HepG2 (cell line): ENCODE results near the gene CIB2. TPM values are rescaled to one million over a fixed set of nuclear protein-coding genes. Genes with fewer than 3 reads are reported as not detected.
A peak's percentile ranks its signal among the peaks of the same experiment; 100 is the strongest.

Experiments
- ATAC-seq: fragments of 200-7000 bp; cut with Tn5 transposase; 3 replicates; pipeline ENCODE4 v1.9.1; 2020; ENCODE audit warnings: mild to moderate bottlenecking, moderate library complexity
- BruUV-seq: library from RNA; stranded (reverse); fragments of 400-500 nt; replicated peaks from 2 replicates; lab custom pipeline; 2021; lab: Mats Ljungman, UMichigan
- CTCF ChIA-PET: fragments of 300-600 bp; formaldehyde crosslinking; extraction: SDS; loops from one replicate; lab custom pipeline; 2021; ENCODE audit warnings: low total read pairs, inconsistent platforms, low intra/inter-chr PET ratio; lab: Yijun Ruan, JAX
- POLR2A ChIA-PET: fragments of 350-600 bp; sonication (Branson Sonifier 250); formaldehyde crosslinking; loops from one replicate; lab custom pipeline; 2020; ENCODE audit warnings: antibody characterized with exemption, inconsistent platforms; lab: Yijun Ruan, JAX
- DNase-seq: peaks from one replicate; pipeline ENCODE4 v3.0.0-alpha.2; 2015; ENCODE audit warnings: low spot score
- FAIRE-seq: peaks from 3 replicates; lab custom pipeline; 2011; peaks lifted over from hg19 to GRCh38; lab: Jason Lieb, UNC
- H2AFZ ChIP-seq: one replicate; pipeline ENCODE4 v1.6.1; 2011; ENCODE audit warnings: low read length, inconsistent platforms
- H3K27ac ChIP-seq: fragments of 300-600 bp; 3 replicates; pipeline ENCODE4 v1.8.0; 2011; ENCODE audit warnings: mixed run types, mild to moderate bottlenecking, mixed read lengths, low read length, inconsistent platforms; ENCODE audit not compliant: insufficient read depth; ENCODE audit errors: extremely low read length
- H3K27me3 ChIP-seq, 2 experiments: fragments of 200-600 bp in 1 of 2; 2 replicates in 1 of 2; 3 replicates in 1 of 2; pipeline versions ENCODE4 v1.6.0 to v1.8.0; 2011; ENCODE audit warnings: low read length in 2 of 2, mild to moderate bottlenecking in 2 of 2, moderate library complexity in 2 of 2, inconsistent platforms in 1 of 2; ENCODE audit not compliant: insufficient read depth in 2 of 2, control insufficient read depth in 1 of 2
- H3K36me3 ChIP-seq, 2 experiments: fragments of 200-600 bp in 1 of 2; replicated peaks in 1 of 2; 2 replicates in 1 of 2; 3 replicates in 1 of 2; pipeline versions ENCODE4 v1.5.1 to v1.8.0; 2011; ENCODE audit warnings: low read length in 2 of 2, inconsistent platforms in 1 of 2; ENCODE audit not compliant: insufficient read depth in 2 of 2, control insufficient read depth in 1 of 2
- H3K4me1 ChIP-seq: 2 replicates; pipeline ENCODE4 v1.5.1; 2012; ENCODE audit warnings: low read length, inconsistent platforms; ENCODE audit not compliant: insufficient read depth
- H3K4me2 ChIP-seq: 2 replicates; pipeline ENCODE4 v1.6.0; 2011; ENCODE audit warnings: low read depth, low read length, inconsistent platforms
- H3K4me3 ChIP-seq, 3 experiments: fragments of 200-600 bp in 1 of 3; sonication (generic), shearing (Covaris generic) in 1 of 3; replicated peaks in 1 of 3; 2 replicates each; pipeline ENCODE4 v1.5.1; 2011 to 2016; ENCODE audit warnings: low read length in 3 of 3, inconsistent platforms in 2 of 3, low read depth in 2 of 3, mild to moderate bottlenecking in 2 of 3, control low read depth in 1 of 3, mixed read lengths in 1 of 3; ENCODE audit not compliant: insufficient read depth in 1 of 3
- H3K79me2 ChIP-seq: one replicate; pipeline ENCODE4 v1.6.1; 2011; ENCODE audit warnings: low read length, inconsistent platforms; ENCODE audit not compliant: insufficient read depth
- H3K9ac ChIP-seq: 2 replicates; pipeline ENCODE4 v1.6.0; 2011; ENCODE audit warnings: mild to moderate bottlenecking, low read depth, low read length, inconsistent platforms; ENCODE audit not compliant: insufficient read depth
- H3K9me3 ChIP-seq: 2 replicates; pipeline ENCODE4 v1.5.1; 2012; ENCODE audit warnings: mild to moderate bottlenecking, low read length
- H4K20me1 ChIP-seq: 2 replicates; pipeline ENCODE4 v1.6.0; 2011; ENCODE audit warnings: inconsistent platforms, mild to moderate bottlenecking, low read length, moderate library complexity; ENCODE audit not compliant: insufficient read depth
- BCL3 ChIP-seq: sonication (generic); formaldehyde crosslinking; IDR thresholded peaks from 2 replicates; pipeline ENCODE4 v1.5.1; 2020; ENCODE audit warnings: mild to moderate bottlenecking, missing genetic modification reagents, moderate library complexity
- ELF1 ChIP-seq: sonication (generic); formaldehyde crosslinking; IDR thresholded peaks from 2 replicates; pipeline ENCODE4 v1.4.0; 2020; ENCODE audit warnings: missing genetic modification reagents
- ETV6 ChIP-seq: sonication (generic); formaldehyde crosslinking; conservative IDR thresholded peaks from 2 replicates; pipeline ENCODE4 v1.4.0; 2020; ENCODE audit warnings: missing genetic modification reagents
- FOXJ3 ChIP-seq: sonication (generic); formaldehyde crosslinking; IDR thresholded peaks from 2 replicates; pipeline ENCODE4 v1.4.0; 2020; ENCODE audit warnings: missing genetic modification reagents, mild to moderate bottlenecking, borderline replicate concordance
- MAFK ChIP-seq, 2 experiments: IDR thresholded peaks in 1 of 2; conservative IDR thresholded peaks in 1 of 2; 2 replicates each; pipeline ENCODE4 v1.6.1; 2011; ENCODE audit warnings: improper control_type of control experiment in 2 of 2, low read length in 2 of 2
- MLLT10 ChIP-seq: sonication (generic); formaldehyde crosslinking; IDR thresholded peaks from 2 replicates; pipeline ENCODE4 v1.4.0; 2020; ENCODE audit warnings: missing genetic modification reagents
- NBN ChIP-seq: fragments of 450-650 bp; conservative IDR thresholded peaks from 2 replicates; pipeline ENCODE4 v1.6.1; 2017
- SETDB1 ChIP-seq: sonication (generic); formaldehyde crosslinking; IDR thresholded peaks from 2 replicates; pipeline ENCODE4 v1.5.1; 2020; ENCODE audit warnings: missing genetic modification reagents, mild to moderate bottlenecking, borderline replicate concordance
- SNRNP70 ChIP-seq: fragments of 200-400 bp; formaldehyde crosslinking; IDR thresholded peaks from 2 replicates; pipeline ENCODE4 v1.6.1; 2017; ENCODE audit warnings: mild to moderate bottlenecking, low read depth, low read length, moderate library complexity
- TCF7 ChIP-seq: sonication (generic); IDR thresholded peaks from 2 replicates; pipeline ENCODE4 v1.6.1; 2016; ENCODE audit warnings: antibody characterized with exemption, low read depth
- THAP7 ChIP-seq: sonication (generic); formaldehyde crosslinking; IDR thresholded peaks from 2 replicates; pipeline ENCODE4 v1.8.1; 2023; ENCODE audit warnings: mild to moderate bottlenecking, missing genetic modification reagents
- TOE1 ChIP-seq: sonication (generic); formaldehyde crosslinking; IDR thresholded peaks from 2 replicates; pipeline ENCODE4 v1.4.0; 2020; ENCODE audit warnings: mild to moderate bottlenecking, missing genetic modification reagents
- U2AF2 ChIP-seq: fragments of 200-400 bp; formaldehyde crosslinking; IDR thresholded peaks from 2 replicates; pipeline ENCODE4 v1.6.1; 2017; ENCODE audit warnings: low read depth, mild to moderate bottlenecking, low read length
- WIZ ChIP-seq: sonication (generic); formaldehyde crosslinking; IDR thresholded peaks from 2 replicates; pipeline ENCODE4 v1.5.1; 2020; ENCODE audit warnings: mild to moderate bottlenecking, missing genetic modification reagents
- YEATS4 ChIP-seq: sonication (generic); formaldehyde crosslinking; IDR thresholded peaks from 2 replicates; pipeline ENCODE4 v1.4.0; 2020; ENCODE audit warnings: missing genetic modification reagents, borderline replicate concordance
- ZNF138 ChIP-seq: sonication (generic); formaldehyde crosslinking; IDR thresholded peaks from 2 replicates; pipeline ENCODE4 v1.5.0; 2020; ENCODE audit warnings: mild to moderate bottlenecking, low read depth, missing genetic modification reagents
- ZNF574 ChIP-seq: sonication (generic); formaldehyde crosslinking; IDR thresholded peaks from 2 replicates; pipeline ENCODE4 v1.4.0; 2020; ENCODE audit warnings: missing genetic modification reagents
- ZNF598 ChIP-seq: sonication (generic); formaldehyde crosslinking; IDR thresholded peaks from 2 replicates; pipeline ENCODE4 v1.5.1; 2020; ENCODE audit warnings: mild to moderate bottlenecking, missing genetic modification reagents, borderline replicate concordance
- ZNF776 ChIP-seq: sonication (generic); formaldehyde crosslinking; IDR thresholded peaks from 2 replicates; pipeline ENCODE4 v1.4.0; 2020; ENCODE audit warnings: mild to moderate bottlenecking, missing genetic modification reagents
- ZNF839 ChIP-seq: sonication (generic); formaldehyde crosslinking; IDR thresholded peaks from 2 replicates; pipeline ENCODE4 v1.4.0; 2020; ENCODE audit warnings: missing genetic modification reagents, mild to moderate bottlenecking, borderline replicate concordance
- WGBS: methylation state at CpG from one replicate; pipeline ENCODE4 v1.1.6; 2017; ENCODE audit warnings: low lambda C conversion rate; 5-methylcytosine and 5-hydroxymethylcytosine counted together
- in situ Hi-C: cut with HindIII; loops from 2 replicates; pipeline ENCODE4 v1.10.0; 2017; ENCODE audit warnings: low pct_unique_long_range_greater_than_20kb; ENCODE audit not compliant: extremely low pct_ligation_motif_present
- intact Hi-C: fragments of 100-400 bp; cut with micrococcal nuclease; formaldehyde crosslinking; loops from one replicate; pipeline ENCODE4 v1.10.0; 2022; ENCODE audit not compliant: unreplicated experiment
- polyA plus RNA-seq, 8 experiments: library from polyadenylated mRNA; depleted of rRNA in 3 of 8; stranded (reverse) in 7 of 8; unstranded in 1 of 8; fragments of >200 nt; fragmentation: Illumina TruSeq in 4 of 8; extraction: Trizol in 4 of 8; gene quantifications; 2 replicates each; pipeline versions ENCODE4 v1.2.1 to v1.2.3, GENCODE V29; 2011 to 2016; ENCODE audit warnings: low read depth in 4 of 8, missing spikeins in 1 of 8, mixed read lengths in 1 of 8; ENCODE audit not compliant: insufficient read depth in 1 of 8
- total RNA-seq, 5 experiments: library from RNA; depleted of rRNA; stranded (reverse); fragments of >200 nt; fragmentation: Illumina TruSeq; extraction: Trizol; gene quantifications; 2 replicates each; pipeline ENCODE4 v1.2.3, GENCODE V29; 2016; ENCODE audit warnings: low read depth in 1 of 5

Gene CIB2
- total and polyA plus RNA-seq, 2 of the 13 experiments (the other 11 are each of a cell fraction or from before 2014, with no cell fraction given) = 1.4 to 1.5 TPM

DNA sequence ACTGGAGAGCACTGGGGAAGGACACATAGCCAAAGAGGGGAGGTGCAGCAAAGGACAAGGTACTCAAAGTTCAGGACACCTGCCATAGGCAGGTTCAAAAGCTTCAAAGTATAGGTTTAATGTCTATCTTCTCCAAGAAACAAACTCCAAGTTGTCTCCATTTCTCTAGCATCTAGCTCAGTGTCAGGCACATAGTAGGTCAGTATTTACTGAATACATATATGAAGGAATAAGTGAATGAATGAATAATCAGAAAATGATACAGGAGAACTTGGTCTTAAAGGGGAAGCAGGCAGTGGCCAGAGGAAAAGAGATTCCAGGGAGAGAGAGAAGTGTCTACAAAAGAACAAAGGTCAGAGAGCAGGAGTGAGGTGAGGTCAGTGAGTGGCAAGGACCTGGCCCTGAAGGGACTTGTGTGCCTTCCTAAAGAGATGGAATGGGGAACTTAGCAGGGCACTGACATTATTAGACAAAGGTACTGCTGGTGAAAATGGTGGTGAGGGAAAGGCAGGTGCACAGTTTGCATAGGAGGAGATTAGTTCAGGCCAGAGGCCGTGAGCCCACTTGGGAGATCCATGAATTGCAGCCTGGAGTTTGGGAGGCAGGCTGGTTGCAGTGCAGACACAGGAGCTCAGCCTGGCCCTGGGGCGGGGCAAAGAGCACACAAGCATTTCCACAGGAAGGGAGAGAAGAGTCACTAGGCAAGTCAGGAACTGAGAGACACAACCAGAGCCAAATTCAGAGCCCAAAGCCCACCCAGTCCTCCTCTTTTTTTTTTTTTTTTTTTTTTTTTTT lies 75.1 kb downstream of the CIB2 start (continued):
- TF ChIP-seq ZNF574 (CRISPR knock-in tag) = 0 out of 2 replicates have a peak, but pooled peaks have one; percentile 20
- no peak for TF ChIP-seq U2AF2
- TF ChIP-seq ZNF138 (CRISPR knock-in tag) = no peak
- no peak for TF ChIP-seq SNRNP70
- no peak for TF ChIP-seq FOXJ3 (CRISPR knock-in tag)

DNA sequence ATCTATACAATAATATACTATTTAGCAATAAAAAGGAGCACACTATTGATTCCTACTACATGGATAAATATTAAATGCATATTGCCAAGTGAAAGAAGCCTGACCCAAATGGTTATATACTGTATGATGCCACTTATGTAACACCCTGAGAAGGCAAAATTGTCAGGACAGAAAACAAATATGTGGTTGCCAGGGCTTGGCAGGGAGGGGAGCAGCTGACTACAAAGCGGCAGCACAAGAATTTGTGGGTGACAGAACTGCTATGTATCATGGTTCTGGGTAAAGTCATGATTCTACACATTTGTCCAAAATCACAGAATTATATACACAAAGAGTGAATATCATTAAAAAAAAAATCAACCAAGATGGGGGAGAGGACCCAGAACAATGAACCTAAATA lies 76.3 kb downstream of the CIB2 start:
- no peak overlapping the region for H3K9ac ChIP-seq
- in situ Hi-C loops (no loop called here), intact Hi-C loops (no loop called here)
- DNase-seq = no peak
- FAIRE-seq = no peak
- H3K4me2 ChIP-seq = no peak overlapping the region
- no peak overlapping the region for H3K27ac ChIP-seq
- no peaks in the 10 kb centered on the region for H3K9me3 ChIP-seq
- CTCF ChIA-PET = no interaction called here
- POLR2A ChIA-PET = no interaction called here
- no peaks in the 10 kb centered on the region for H3K27me3 ChIP-seq
- H3K36me3 ChIP-seq = peaks cover 2 to 10% of the 10 kb centered on the region in 2 experiments; a peak in 2 of 5 replicates
- H3K4me3 ChIP-seq = no peak overlapping the region
- BruUV-seq = no TSS peak
- 100% methylated on average over 1 of the region's 1 CpG for WGBS
- ATAC-seq = no peak
- no peak overlapping the region for H2AFZ ChIP-seq
- H4K20me1 ChIP-seq = peaks cover 4% of the 10 kb centered on the region; the same call in 1 of the 2 replicates
- peaks cover 47% of the 10 kb centered on the region for H3K4me1 ChIP-seq
- peaks cover 29% of the 10 kb centered on the region for H3K79me2 ChIP-seq
- TF ChIP-seq ZNF839 (no peak), ZNF598 (CRISPR knock-in tag) (no peak), MLLT10 (no peak), WIZ (CRISPR knock-in tag) (no peak), ETV6 (CRISPR knock-in tag) (no peak), MAFK (conservative IDR thresholded peaks at IDR 0.05 in 1 of 2, IDR thresholded peaks at IDR 0.05 in 1 of 2; ENCODE audit: low read length in 2 of 2) (no peak), SETDB1 (CRISPR knock-in tag) (no peak), THAP7 (CRISPR knock-in tag) (no peak), ELF1 (CRISPR knock-in tag) (no peak), YEATS4 (CRISPR knock-in tag) (no peak), BCL3 (CRISPR knock-in tag) (no peak), NBN (no peak), ZNF776 (CRISPR knock-in tag) (no peak), TOE1 (CRISPR knock-in tag) (no peak), TCF7 (no peak)
